Stimulated activated CD4-positive, alpha-beta T cell treated with anti-CD3 and anti-CD28 coated beads, Interleukin-1b, Interleukin-23, amount 100 ng/mL, for 24 hours (primary cell): ENCODE measurements around the gene FBXL7.

Source experiments
- DNase-seq, 4 experiments: peaks; one replicate each; pipeline ENCODE4 v3.0.0-alpha.2; 2020; ENCODE audit warnings: low read depth in 4 of 4, low spot score in 1 of 4

FBXL7 gene

DNA sequence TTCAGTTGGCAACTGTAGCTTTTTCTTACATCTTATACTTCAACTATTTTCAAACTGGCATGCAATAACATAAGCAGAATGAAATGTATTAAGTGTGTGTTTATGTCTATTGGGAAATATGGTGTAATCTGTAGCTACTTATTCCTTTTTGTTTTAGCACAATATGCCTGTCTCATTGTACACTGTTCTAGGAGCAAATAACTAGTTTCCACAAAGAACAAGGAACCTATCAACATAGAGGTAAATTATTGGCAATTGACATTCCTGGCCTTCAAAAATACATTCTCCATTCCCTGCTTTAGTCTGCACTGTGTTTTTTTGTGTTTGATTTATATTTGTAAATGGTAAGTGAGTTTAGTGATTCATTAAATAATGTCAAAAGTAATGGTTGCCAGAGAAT, 75.7 kb downstream of the FBXL7 start:
- DNase-seq: no peak

DNA sequence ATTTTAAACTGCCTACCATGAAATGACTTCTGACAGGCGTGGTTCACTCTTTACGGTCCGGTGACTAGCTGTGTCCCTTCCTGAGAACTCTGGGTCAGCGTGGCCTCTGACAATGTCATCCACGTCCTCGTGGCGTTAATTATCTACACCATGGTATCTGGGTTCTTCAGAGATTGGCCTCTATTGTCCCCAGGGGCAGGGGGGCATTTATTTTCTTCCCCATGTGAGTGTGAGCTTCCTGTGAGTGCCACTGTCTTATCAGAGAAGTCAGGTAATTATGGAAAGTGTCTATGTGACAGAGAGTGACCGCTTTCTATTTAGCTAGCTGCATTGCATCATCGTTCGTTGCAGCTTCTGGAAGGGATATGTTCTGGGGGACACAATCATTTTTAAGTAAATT, 77.2 kb downstream of the FBXL7 start:
- no peak for DNase-seq

DNA sequence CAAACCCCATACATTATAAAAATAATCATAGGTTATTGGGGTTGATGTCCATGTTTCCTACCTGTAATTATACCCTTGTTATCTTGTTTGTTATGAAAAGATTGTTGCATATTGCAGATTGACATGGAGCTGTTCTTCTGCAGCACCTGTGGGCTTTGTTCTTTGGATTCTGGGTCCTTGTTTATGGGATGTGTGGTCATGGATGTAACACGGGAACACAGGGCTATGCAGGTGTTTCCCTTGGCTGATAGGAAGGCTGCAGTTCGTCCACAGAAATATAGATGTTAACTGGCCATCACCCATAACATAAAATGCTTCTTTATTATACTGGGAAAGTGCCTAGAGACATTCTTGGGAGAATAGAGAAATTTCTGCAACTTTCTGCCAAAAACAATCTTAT, 77.9 kb downstream of the FBXL7 start:
- no peak for DNase-seq

DNA sequence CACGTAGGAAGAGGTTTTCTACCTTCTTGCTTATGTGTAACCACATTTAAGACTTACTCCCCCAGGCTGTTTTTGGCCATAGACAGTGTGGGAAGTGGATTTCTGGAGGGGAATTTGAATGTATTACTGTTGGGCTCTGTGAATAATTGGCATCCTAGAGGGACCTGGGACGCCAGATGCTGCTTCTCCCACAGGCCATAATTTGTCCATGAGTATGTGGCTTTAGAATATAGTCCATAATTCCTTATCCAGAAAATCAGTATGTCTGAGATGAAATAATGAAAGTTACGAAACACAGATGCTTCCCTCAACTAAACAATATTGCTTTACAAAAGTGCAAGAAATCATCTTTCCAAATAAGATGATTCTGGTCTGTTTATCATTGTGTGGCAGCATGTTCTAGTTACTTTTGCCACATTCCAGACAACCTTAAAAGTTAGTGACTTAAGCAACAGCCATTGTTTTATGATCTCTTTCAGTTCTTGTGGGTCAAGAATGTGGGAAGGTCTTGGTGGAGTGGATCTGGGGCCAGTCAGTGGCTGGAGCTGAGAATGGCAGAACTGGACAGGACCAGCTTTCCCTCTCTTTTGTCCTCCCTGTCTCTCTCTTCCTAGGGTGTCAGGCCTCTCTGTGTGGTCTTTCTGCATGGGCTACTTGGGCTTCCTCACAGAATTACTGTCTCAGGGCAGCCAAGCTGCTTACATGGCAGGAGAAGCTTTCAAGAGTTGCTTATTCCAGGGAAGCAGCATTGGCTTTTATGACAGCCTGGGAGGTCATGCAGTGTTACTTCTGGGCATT, 79.4 kb downstream of the FBXL7 start:
- DNase-seq: no peak

DNA sequence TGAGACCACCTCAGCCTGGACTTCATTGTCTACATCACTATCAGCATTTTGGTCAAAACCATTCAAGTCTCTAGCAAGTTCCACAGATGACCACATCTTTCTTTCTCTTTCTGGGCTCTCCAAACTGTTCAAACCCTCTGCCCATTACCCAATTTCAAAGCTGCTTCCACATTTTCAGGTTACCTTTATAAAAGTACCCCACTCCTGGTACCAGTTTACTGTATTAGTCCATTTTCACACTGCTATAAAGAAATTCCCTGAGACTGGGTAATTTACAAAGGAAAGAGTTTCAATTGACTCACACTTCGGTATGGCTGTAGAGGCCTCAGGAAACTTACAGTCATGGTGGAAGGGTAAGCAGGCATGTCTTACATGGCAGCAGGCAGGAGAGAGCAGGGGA, 84.5 kb downstream of the FBXL7 start:
- DNase-seq: no peak

GRCh38 chr5:15585128-15585527, 85.1 kb downstream of the FBXL7 start:
- no peak for DNase-seq

DNA sequence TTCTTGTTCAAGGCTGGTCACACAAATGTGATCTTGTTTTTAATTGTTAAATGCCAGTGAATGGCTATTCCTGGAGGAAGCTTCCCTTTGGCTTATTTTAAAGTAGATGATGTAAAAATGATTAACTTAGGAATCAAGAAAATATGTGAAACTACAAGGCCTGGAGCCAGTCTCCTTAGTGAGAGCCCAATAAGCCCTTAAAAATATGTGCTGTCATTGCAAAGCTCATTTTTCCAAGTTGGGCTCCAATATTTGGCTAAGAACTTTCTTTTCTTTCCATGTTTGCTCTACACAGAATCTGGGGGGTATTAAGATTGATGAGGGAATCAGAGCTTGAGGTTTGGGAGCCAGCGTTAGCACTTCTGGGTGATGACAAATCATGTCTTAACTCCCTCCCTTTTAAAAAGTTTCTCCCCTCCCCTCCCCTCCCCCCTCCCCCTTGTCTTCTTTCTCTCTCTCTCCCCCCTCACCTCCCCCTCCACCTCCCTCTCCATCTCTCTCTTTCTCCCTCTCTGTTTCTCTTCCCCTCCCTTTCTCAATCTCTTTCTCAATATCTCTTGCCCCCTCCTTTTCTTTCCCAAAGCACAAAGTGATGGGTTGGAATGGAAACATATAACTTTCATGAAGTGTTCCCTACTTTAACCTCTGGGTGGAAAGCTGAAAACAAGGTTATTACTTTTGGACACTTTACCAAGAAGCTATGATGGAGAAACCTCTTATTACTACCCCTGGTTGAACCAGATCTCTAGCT, 86.0 kb downstream of the FBXL7 start:
- DNase-seq: no peak

- no peak for DNase-seq
These were observed 87.9 kb downstream of the FBXL7 start for GRCh38 chr5:15587916-15588315.

DNA sequence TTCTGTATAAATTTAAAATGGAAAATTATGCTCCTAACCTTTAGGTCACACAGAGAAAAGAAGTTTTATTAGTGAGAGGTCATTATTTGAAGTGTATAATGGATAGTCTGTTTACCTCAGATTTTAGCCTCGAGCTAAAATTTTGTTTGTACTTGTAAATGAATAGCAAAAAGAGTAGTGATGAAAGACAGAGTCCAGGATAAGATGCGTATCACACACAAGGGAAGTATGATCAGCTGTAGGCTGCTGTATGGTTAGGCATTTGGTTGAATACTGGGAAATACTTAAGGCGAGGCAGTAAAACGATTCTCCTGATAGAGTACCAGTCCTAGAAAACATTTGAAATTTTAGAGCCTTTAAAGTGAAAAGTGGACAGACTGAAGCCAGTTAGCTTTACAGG, 92.7 kb downstream of the FBXL7 start:
- no peak for DNase-seq

DNA sequence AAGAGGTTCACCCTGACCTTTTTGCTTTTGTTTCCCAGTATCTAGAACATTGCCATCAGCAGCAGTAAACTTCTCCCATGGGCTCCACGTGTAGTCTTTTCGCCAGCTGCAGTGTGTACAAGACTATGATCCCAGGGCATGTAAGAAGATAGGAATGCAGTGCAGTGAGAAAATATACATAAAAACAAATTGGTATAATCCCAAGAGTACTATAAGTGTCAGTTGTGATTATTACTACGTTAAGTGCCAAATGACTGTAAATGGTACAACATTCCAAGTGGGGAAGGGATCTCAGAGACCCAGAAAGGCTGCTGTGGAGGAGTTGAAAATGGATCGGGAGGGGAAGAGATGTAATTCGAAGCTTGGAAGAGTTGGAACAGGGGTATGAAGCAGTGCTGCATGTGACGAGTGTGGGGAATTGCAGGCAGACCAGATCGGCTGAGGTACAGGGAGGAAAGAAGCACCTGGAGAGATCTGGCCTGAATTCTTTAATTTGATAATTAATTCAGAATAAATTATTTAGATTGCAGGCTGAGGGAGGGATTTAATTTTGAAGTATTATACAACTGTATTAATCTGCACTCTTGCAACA, 95.1 kb downstream of the FBXL7 start:
- no peak for DNase-seq

GRCh38 chr5:15595929-15596328, 95.9 kb downstream of the FBXL7 start:
- DNase-seq: no peak

DNA sequence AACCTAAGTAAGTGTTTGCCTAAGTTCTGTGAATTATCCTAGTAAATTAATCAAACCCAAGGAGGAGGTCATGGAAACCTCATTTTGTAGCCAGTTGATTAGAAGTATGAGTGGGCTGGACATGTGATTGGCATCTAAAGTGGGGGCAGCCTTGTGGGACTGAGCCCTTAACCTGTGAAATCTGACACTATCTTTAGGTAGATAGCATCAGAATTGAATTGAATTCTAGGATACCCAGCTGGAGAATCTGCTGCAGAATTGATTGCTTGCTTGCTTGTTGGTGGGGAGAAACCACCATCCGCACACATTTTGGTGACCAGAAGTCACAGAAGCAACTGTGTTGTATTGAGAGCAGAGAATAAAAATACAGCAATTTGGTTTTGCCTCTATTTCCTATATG, 97.0 kb downstream of the FBXL7 start:
- DNase-seq: no peak

DNA sequence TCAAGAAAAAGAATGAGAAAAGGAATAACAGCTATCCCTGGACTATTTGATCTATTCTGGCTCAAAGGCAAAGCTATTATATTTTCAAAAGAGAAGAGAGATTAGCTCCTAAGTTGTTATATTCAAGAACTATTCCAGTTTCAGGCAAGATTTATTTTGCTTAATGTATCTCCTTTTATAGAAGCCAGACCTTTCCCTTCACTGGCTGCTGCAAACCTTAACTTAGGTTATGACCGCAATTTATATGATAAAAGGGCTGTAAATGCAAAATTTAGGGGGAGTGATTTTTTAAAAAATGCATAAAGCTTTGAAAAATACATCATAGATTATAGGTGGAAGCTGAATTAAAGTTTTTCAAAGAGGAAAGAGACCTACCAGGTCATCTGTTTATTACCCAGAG, 97.8 kb downstream of the FBXL7 start:
- no peak for DNase-seq

DNA sequence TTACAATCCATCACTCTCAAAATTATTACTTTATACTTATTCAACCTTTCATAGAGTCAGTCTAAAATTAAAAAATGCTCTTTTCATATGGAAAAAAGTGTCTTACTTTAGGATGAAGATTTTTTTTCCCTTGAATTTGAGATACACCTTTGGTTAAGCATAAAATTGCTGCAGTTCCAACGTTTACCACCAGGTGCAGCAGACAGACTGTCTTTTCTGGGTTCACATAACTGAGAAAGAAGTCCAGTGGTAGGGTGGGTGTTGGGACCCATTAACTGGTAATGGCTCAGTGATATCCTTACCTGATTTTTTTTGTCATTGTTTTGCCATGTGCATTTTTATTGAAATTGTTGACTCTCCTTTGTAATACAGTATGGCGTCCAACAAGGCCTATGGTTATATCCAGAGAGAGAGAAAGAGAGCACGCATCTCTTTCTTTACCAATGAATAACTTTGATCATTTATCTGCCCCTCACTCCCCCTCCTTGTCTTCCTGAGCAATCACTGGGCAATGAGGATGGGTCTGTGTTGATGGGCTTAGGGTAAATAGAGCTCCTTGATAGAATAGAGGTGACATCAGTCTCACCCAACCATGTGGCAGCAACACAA, 98.4 kb downstream of the FBXL7 start:
- no peak for DNase-seq

DNA sequence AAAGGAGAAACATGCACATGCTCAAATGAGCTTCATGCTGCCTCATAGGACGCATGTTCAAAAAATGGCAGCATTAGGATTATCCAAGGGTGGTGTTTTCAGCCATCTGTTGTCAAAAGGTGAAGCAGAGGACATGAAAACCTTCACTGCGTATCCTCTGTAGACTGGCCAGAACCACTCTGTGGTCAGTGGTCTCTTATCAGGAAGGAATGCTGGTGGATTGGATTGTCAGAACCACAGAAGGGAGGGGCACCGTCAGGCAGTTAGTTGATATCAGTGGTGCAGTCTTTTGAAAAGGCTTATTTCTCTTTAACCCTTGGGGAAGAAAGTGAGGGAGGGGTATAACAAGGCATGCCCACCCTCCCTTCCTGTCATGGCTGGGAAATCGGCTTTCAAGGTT, 100.1 kb downstream of the FBXL7 start:
- no peak for DNase-seq

- DNase-seq: no peak
These were observed 101.3 kb downstream of the FBXL7 start for GRCh38 chr5:15601274-15601673.

DNA sequence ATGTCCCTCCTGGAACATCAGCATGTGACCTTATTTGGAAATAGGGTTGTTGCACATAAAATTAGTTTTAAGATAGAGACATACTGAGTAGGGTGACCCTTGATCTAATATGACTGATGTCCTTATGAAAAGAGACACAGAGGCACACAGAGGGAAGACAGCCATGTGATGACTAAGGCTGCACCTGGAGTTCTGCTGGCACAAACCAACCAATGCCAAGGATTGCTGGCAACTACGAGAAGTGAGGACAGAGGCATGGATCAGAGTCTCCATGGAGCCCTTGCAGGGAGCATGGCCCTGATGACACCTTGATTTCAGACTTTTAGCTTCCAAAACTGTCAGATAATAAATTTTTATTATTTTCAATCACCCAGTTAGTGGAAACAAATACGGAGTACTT, 101.9 kb downstream of the FBXL7 start:
- DNase-seq: no peak

DNA sequence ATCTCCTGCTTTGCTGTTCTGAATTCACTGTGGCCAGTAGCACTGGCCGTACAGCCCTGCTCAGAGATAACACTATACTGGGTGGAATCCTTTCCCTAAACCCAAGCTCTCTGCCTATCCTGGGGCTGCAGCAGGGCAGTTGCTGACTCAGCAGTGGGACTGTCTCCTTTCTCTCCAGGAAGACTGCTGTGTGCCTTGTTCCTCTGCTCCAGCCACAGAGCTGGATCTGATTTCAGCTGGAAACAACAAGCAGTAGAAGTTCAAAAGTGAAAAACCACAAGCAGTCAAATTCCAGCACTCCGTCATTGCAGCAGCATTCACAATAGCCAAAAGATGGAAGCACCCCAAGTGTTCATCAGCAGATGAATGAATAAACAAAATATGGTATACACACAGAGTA, 105.0 kb downstream of the FBXL7 start:
- no peak for DNase-seq

DNA sequence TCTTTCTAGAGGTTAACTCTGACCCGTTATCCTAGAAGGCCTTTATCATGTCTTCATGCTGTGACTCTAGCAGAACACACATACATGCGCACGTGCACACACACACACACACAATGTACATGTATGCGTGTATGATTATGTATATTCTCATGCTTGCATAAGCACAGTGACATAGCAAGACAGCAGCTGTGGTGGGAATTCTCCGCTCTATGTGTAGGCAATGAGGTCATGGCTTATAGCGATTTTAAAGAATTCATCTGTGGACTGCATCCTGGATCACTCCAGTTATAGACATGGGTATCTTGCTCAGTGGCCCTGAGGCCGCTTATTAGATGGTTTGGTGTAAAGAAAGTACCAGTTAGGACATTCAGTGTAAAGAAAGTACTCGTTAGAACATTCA, 106.2 kb downstream of the FBXL7 start:
- no peak for DNase-seq

DNA sequence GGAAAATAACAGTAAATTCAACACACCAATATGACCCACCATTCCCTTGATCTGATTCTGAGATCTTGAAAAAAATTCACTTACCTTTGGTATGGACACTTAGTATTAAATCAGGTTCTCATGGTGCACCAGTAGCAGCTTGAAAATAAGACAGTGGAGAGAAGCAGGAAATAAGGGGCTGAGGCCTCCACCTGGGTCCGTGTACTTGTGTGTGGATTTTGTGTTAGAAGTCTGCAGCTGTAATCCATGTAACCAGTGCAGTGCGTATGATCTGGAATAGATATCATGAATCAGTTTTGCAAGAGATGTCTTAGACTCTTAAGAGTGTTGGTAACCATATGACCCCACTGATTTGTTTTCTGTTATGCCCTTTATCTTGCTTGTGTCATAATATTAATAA, 107.1 kb downstream of the FBXL7 start:
- DNase-seq: no peak

GRCh38 chr5:15609076-15609725, 109.2 kb downstream of the FBXL7 start:
- DNase-seq: no peak
